Hepatic stellate cell (primary cell): Measurements from ENCODE around the gene CHST13.

Experiments used
- DNase-seq: peaks from one replicate; pipeline ENCODE4 v3.0.0; 2011; ENCODE audit warnings: low spot score

CHST13 gene

GRCh38 chr3:126540951-126541627 lies 17.1 kb downstream of the CHST13 start:
- DNase-seq, result no peak

- DNase-seq, result no peak
Observed at GRCh38 chr3:126541628-126542339, 17.8 kb downstream of the CHST13 start.

- no peak for DNase-seq
Observed at GRCh38 chr3:126542340-126543241, 18.6 kb downstream of the CHST13 start.

- DNase-seq, result no peak
Observed at GRCh38 chr3:126543457-126544061, 19.6 kb downstream of the CHST13 start.

- DNase-seq, result no peak
Observed at GRCh38 chr3:126544596-126545281, 20.8 kb downstream of the CHST13 start.

- no peak for DNase-seq
Observed at GRCh38 chr3:126545544-126545943, 21.6 kb downstream of the CHST13 start.

GRCh38 chr3:126546013-126546412 lies 22.1 kb downstream of the CHST13 start:
- DNase-seq, result no peak

GRCh38 chr3:126546549-126547239 lies 22.7 kb downstream of the CHST13 start:
- DNase-seq, result no peak

GRCh38 chr3:126547721-126548120 lies 23.8 kb downstream of the CHST13 start:
- no peak for DNase-seq

- DNase-seq, result no peak
Observed at GRCh38 chr3:126548556-126549466, 24.9 kb downstream of the CHST13 start.

- no peak for DNase-seq
Observed at GRCh38 chr3:126549861-126550487, 26.0 kb downstream of the CHST13 start.

- no peak for DNase-seq
Observed at GRCh38 chr3:126550488-126551051, 26.6 kb downstream of the CHST13 start.

- DNase-seq, result no peak
Observed at GRCh38 chr3:126551121-126551838, 27.3 kb downstream of the CHST13 start.

- DNase-seq, result no peak
Observed at GRCh38 chr3:126551839-126552687, 28.1 kb downstream of the CHST13 start.

- no peak for DNase-seq
Observed at GRCh38 chr3:126552688-126553283, 28.8 kb downstream of the CHST13 start.

- no peak for DNase-seq
Observed at GRCh38 chr3:126553284-126554084, 29.5 kb downstream of the CHST13 start.
